ENCODE results near the gene PPIL6.

PPIL6 gene

GRCh38 chr6:109449795-109450673, 9.6 kb upstream of the PPIL6 start:
- H3K4me3 ChIP-seq (ENCODE audit: low read depth, low read length) = no peak overlapping the region
- no peaks in the 10 kb centered on the region for H3K9me3 ChIP-seq (ENCODE audit: severe bottlenecking)
- no peak for TF ChIP-seq CTCF (IDR thresholded peaks at IDR 0.05; ENCODE audit: low read depth, low read length)
- no peak overlapping the region for H3K27ac ChIP-seq
- H3K27me3 ChIP-seq (ENCODE audit: insufficient read depth, low read depth, severe bottlenecking) = no peaks in the 10 kb centered on the region
- peaks cover 10% of the 10 kb centered on the region for H3K36me3 ChIP-seq
- DNase-seq = no peak

- no peak for DNase-seq
- Histone ChIP-seq H3K4me3 (ENCODE audit: low read depth, low read length) (no peak overlapping the region), H3K36me3 (peaks cover 17% of the 10 kb centered on the region)
Measured at GRCh38 chr6:109449064-109449794, 8.8 kb upstream of the PPIL6 start.

GRCh38 chr6:109448615-109449014, 8.2 kb upstream of the PPIL6 start:
- Histone ChIP-seq H3K4me3 (ENCODE audit: low read depth, low read length) (no peak overlapping the region), H3K27me3 (ENCODE audit: insufficient read depth, low read depth, severe bottlenecking) (no peaks in the 10 kb centered on the region), H3K27ac (no peak overlapping the region), H3K36me3 (peaks cover 23% of the 10 kb centered on the region), H3K9me3 (ENCODE audit: severe bottlenecking) (no peaks in the 10 kb centered on the region)
- TF ChIP-seq CTCF (IDR thresholded peaks at IDR 0.05; ENCODE audit: low read depth, low read length) = no peak
- DNase-seq = no peak

More at GRCh38 chr6:109449064-109449794, 8.8 kb upstream of the PPIL6 start:
- no peaks in the 10 kb centered on the region for H3K9me3 ChIP-seq (ENCODE audit: severe bottlenecking)
- no peak overlapping the region for H3K27ac ChIP-seq
- no peak for TF ChIP-seq CTCF (IDR thresholded peaks at IDR 0.05; ENCODE audit: low read depth, low read length)
- no peaks in the 10 kb centered on the region for H3K27me3 ChIP-seq (ENCODE audit: insufficient read depth, low read depth, severe bottlenecking)

GRCh38 chr6:109447878-109448555, 7.6 kb upstream of the PPIL6 start:
- H3K36me3 ChIP-seq = peaks cover 29% of the 10 kb centered on the region
- H3K27me3 ChIP-seq (ENCODE audit: insufficient read depth, low read depth, severe bottlenecking) = no peaks in the 10 kb centered on the region
- H3K9me3 ChIP-seq (ENCODE audit: severe bottlenecking) = no peaks in the 10 kb centered on the region
- no peak overlapping the region for H3K27ac ChIP-seq
- no peak overlapping the region for H3K4me3 ChIP-seq (ENCODE audit: low read depth, low read length)
- DNase-seq = no peak
- TF ChIP-seq CTCF (IDR thresholded peaks at IDR 0.05; ENCODE audit: low read depth, low read length) = no peak

- no peak for DNase-seq
- Histone ChIP-seq H3K27ac (no peak overlapping the region), H3K9me3 (ENCODE audit: severe bottlenecking) (no peaks in the 10 kb centered on the region), H3K36me3 (peaks cover 38% of the 10 kb centered on the region), H3K27me3 (ENCODE audit: insufficient read depth, low read depth, severe bottlenecking) (no peaks in the 10 kb centered on the region), H3K4me3 (ENCODE audit: low read depth, low read length) (no peak overlapping the region)
- no peak for TF ChIP-seq CTCF (IDR thresholded peaks at IDR 0.05; ENCODE audit: low read depth, low read length)
Measured at GRCh38 chr6:109447087-109447486, 6.7 kb upstream of the PPIL6 start.
